H54 (cell line): ENCODE data around the gene NMNAT3.
"Not testable (repeated sequence)": the region's sequence is repeated elsewhere in the genome, so short reads cannot be mapped to it uniquely, and the experiment has no call there.

Source experiments
- DNase-seq: peaks from one replicate; pipeline ENCODE4 v3.0.0; 2011; ENCODE audit warnings: low spot score, mixed read lengths; ENCODE audit not compliant: insufficient read length
- FAIRE-seq: peaks from 3 replicates; lab custom pipeline; 2011; peaks lifted over from hg19 to GRCh38; lab: Jason Lieb, UNC
- POLR2A ChIP-seq: IDR thresholded peaks from 2 replicates; pipeline ENCODE4 v1.6.1; 2011; ENCODE audit warnings: low read depth, mild to moderate bottlenecking, low read length

The NMNAT3 gene

DNA sequence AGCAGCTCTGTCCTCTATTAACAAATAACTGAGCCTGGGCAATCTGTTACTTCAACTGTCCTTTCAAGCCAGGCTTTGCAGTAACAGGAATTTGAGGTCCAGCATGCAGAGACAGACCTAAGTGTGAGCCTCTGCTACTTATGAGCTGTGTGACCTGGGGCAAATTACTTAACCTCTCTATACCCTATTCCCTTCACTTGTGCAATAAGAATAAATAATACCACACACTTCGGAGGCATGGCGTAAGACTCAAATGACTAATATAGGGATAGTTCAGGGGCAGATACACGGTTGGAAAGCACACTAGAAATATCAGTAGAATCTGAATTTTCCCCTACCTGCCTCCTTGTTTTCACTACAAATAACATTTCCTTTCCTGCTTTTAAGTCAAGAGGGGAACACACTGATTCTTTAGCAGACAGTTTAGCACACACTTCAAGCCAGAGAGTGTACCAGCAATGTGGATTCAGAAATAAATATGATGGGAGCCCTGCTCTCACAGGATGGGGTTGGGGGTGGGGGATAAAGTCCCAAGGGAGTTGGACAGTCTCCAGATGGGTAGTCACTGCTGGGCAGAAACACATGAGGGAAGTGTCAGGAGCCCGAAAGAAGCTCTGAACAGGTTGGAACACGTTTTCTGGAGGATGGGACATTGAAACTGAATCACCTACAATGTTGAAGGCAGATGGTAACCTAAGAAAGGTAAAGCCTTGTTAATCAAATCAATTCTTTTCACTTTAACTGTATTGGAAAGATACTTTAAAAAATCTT lies 76.4 kb downstream of the NMNAT3 start:
- FAIRE-seq (no peak), DNase-seq (no peak)
- TF ChIP-seq POLR2A, result no peak

DNA sequence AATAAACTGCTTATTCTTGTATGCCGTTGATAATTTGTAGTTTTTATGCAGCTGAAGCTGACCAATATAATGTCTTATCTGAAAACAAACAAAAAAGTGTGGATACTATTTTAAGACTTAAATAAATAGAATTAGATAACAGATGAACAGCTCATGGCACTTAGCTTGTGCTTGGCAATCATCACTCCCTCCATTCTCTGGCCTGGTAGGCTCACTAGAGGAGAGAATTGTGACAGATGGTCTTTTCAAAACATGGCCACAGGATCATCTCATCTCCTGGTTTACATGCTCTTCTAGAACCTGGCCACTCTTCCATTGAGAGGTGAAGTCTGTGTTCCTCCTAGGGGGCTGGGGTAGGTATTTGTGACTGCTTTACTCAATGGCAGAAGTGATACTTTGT lies 79.8 kb downstream of the NMNAT3 start:
- no peak for TF ChIP-seq POLR2A
- DNase-seq (no peak), FAIRE-seq (no peak)

DNA sequence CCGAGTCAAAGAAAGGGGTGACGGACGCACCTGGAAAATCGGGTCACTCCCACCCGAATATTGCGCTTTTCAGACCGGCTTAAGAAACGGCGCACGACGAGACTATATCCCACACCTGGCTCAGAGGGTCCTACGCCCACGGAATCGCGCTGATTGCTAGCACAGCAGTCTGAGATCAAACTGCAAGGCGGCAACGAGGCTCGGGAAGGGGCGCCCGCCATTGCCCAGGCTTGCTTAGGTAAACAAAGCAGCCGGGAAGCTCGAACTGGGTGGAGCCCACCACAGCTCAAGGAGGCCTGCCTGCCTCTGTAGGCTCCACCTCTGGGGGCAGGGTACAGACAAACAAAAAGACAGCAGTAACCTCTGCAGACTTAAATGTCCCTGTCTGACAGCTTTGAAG lies 86.6 kb downstream of the NMNAT3 start:
- DNase-seq, FAIRE-seq: not testable (repeated sequence)

DNA sequence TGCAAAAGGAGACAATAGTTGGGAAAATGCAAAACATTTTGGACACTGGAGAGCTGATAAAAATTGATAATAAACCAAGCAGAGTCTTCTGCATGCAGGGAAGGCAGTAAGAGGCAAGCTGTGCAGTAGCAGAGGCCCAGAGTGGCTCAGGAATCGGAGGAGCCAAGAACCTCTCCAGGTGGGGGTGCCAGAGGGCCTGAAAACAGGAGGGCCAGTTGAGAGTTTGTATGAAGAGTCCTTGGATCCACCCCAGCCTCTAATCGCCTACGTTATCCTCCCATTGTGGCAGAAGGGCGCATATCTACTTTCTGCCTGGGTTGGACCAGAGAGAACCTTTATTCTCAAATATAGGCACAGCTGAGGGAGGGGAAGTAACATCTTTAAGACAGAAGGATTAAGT lies 89.3 kb downstream of the NMNAT3 start:
- no peak for DNase-seq
- no peak for TF ChIP-seq POLR2A
- no peak for FAIRE-seq

DNA sequence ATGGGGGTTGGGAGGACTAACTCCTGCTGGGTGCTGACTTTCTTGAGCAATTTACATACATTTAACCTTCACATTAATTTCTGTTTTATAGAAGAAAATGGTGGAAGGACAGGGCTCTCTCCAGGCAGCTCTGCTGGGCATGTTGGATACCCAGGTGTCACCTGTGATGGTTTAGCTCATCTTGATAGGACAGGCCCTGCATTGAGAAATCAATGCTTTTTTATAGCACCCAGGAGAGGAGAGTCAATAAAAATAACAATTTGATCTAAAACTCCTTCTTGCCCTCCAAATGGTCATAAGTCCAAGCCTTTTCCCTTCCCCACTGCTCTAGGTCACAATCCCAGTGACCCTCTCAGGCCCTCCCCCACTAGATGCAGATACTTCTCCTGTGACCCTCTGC lies 90.0 kb downstream of the NMNAT3 start:
- DNase-seq (no peak), FAIRE-seq (no peak)
- TF ChIP-seq POLR2A, result no peak

DNA sequence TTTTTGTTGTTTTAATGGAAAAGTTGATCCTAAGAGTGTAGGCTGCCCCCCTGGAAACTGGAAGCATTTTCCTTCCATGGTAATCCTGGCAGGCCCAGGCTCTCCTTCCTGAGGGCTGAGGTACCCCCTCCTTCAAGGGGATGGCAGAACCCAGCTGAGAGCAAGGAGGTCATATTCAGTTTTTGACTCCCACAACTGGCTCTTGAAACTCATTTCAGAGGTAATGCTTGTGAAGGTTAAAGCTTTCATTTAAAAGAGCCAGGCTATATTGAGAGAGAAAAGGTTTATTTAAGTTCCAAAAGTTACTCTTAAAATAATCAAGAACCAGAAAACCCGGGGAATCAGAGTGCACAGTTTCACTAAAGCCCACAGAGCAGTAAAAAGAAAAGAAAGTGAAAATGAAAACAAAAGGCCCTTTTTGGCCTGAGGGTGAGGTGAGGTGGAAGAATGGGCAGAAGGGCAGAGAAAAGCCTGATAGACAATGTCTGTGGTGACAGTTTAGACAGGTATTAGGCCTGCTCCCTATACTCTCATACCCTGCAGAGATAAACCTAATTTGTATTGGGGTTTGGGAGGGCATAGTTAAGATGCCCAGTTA lies 91.3 kb downstream of the NMNAT3 start:
- FAIRE-seq (no peak), DNase-seq (no peak)
- TF ChIP-seq POLR2A, result no peak

DNA sequence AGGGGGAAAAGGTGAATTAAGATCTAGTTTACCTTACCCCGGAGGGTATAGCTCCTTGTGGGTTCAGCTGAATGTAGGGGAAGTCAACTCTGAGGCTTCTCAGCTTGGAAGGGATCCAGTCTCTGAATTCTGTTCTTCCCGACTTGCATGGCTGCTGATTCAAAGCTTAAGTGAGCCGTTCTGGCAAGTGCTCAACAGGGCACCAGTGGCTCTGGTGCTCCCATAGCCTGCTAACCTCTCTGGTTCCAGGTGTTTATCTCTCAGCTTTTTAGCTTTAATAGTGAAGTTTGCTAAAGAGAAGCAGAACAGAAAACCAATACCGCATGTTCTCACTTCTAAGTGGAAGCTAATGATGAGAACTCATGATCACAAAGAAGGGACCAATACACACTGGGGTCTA lies 92.0 kb downstream of the NMNAT3 start:
- no peak for FAIRE-seq
- no peak for TF ChIP-seq POLR2A
- no peak for DNase-seq

DNA sequence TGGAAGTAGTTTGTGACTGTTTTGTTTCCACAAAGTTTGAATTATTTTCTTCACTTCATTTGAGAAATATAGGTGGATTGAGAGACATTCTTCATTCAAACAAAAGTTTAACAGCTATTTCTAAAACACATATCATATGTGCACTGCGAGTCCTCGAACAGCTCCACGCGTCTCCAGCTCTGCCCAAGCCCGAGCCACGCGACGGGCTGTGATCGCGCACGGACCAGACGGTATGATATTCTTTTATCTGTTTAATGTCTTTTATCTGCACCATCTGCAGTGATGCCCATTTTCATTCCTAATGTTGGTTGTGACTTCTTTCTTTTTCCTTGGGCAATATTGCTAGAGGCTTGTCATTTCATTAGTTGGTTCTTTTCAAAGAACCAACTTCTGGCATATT lies 94.1 kb downstream of the NMNAT3 start:
- not testable (repeated sequence) for DNase-seq, FAIRE-seq

DNA sequence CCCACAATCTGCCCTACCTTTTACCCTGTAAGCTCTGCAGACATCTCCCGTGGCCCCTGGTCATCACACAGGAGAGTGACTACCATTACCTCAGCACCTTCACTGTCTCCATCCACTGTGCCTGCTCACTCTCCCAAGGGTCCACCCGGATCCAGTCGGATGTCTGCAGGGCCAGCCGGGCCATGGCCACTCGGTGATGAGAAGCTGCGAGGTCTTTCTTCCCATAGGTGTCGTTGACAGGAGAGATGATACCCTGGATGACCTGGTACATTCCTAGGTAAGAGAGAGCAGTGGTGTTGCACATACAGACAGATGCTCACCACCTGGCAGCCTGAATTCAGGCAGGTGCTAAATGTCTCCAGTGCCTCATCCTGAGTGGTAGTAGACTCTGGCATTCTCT lies 99.0 kb downstream of the NMNAT3 start:
- no peak for DNase-seq
- TF ChIP-seq POLR2A, result no peak
- no peak for FAIRE-seq

DNA sequence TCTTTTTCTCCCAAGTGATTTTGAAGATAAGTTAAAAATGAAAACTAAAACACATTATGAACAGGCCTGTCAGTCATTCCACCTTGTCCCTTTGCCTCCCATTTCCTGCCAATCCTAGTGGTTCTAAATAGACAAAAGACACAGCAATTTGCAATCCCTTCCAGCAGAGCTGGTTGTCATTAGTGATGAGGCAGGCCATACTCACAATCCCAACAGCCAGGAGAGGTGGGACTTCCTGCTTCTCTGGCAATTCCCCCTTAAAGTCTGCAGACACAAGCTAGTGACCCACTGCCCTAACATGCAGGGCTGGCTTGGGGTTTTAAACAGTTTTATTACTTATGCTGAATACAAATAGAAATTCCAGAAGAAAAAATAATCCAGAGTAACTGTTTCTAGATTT lies 99.9 kb downstream of the NMNAT3 start:
- no peak for TF ChIP-seq POLR2A
- DNase-seq (no peak), FAIRE-seq (no peak)

DNA sequence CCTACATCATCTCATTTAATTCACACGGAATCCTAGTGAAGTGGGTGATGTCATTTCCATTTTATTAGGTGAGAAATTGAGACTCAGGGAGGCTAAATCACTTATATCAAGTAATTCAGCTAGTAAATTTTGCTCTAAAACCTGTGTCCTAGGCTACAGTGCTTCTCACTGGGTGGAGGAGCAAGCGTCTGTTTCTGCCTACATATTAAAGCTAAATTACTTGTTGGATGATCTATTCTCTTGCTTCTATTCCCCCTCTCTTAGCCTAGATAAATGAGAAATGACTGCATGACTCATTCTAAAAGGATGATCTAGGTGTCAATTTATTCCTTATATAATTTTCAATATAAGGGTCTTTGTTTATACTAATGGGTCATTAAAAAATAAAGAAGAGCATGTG lies 100.4 kb downstream of the NMNAT3 start:
- no peak for FAIRE-seq
- no peak for DNase-seq
- TF ChIP-seq POLR2A, result no peak

DNA sequence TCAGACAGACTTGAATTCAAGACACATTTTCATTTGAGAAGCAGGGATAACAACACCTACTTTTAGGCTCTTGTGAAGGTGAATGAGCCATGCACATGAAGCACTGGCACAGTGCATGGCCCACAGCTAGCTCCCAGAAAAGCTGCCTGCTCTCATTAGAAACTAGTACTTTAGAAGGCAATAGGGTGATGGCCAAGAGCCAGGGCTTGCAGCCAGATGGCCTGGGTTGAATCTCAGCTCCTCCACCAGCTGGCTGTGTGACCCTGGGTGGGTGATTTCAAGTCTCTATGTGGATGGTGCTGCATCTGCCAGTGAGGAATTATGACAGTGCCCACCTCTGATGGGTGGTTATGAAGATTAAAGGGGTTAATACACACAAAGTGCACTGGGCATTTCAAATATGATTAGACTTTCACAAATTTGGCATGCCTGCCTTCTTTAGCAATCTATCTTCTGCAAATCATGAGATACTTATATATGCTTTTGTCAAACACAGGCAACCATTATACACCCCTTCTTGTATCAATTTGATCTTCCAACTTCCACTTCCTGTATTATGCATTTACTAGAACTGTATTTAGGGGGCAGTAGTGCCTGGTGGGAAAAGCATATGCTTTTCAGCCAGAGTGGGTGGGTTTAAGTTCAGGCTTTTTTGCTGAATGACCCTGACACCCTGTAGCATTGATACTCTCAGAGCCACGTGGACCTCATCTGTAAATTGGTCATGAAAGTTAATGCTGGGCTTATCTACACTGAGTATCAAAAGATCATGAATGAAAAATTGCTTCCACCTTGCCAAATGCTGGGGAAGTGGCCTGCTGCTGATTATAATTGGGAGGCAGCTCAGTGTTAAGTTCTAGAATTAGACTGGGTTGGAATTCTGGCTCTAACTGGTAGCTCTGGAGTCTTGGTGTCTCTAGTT lies 103.5 kb downstream of the NMNAT3 start:
- FAIRE-seq, result no peak
- DNase-seq, result no peak
- TF ChIP-seq POLR2A, result no peak

DNA sequence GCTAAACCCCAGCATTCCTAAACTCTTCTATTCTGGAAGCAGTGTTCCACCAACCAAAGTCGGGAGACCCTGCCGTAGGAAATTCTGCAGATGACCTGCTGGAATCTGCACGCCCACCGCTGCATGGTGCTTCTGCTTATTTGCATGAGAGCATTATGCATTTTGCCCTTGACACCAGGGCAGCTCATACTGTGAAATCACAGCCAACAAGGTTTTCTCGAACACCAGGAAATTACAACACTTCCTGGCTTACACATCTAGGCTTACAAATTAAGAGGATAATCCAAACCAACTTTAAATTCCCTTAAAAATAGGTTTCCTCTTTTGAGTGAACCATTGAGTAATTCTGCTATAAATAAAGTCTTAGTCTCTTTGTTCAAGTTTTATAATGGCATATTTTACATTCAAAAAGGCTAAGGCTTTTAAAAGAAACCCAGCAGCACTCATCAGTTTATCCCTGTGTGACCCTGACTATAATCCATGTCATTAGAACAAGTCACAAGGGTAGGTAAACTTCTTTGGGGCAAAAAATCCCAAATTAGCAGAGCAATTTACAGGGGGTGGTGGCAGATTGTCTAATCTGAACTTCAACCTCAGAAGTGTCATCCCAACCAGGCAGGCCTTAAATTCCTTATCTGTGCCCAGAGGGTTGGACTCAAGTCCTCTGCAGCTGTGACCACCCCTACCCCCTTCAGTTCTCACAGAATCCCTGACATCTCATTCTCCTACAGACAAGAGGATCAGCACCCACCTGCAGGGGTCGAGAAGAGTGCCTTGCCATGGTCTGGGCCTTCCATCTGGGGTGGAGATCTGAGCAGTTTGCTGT lies 104.7 kb downstream of the NMNAT3 start:
- no peak for TF ChIP-seq POLR2A
- DNase-seq (no peak), FAIRE-seq (no peak)
